Left kidney (tissue), 2 donors: ENCODE results near the gene ARHGEF18. TPM values are rescaled to one million over a fixed set of nuclear protein-coding genes. Genes with fewer than 3 reads are reported as not detected.
A peak's percentile ranks its signal among the peaks of the same experiment; 100 is the strongest.

Source experiments
- DNase-seq: peaks from one replicate; pipeline ENCODE4 v3.0.0-alpha.2; 2013
- polyA plus RNA-seq: library from polyadenylated mRNA; unstranded; fragments of 120-200 nt; gene quantifications from one replicate; pipeline ENCODE4 v1.2.1, GENCODE V29; 2013; ENCODE audit not compliant: insufficient read length

ARHGEF18 gene
- polyA plus RNA-seq, 1 donor = 26.6 TPM

- DNase-seq = no peak
Observed at GRCh38 chr19:7385062-7385461, 36.3 kb downstream of the ARHGEF18 start.

GRCh38 chr19:7386308-7386707 is 37.6 kb downstream of the ARHGEF18 start:
- no peak for DNase-seq

GRCh38 chr19:7386769-7387168 is 38.0 kb downstream of the ARHGEF18 start:
- DNase-seq = no peak

GRCh38 chr19:7391218-7391670 is 42.5 kb downstream of the ARHGEF18 start:
- DNase-seq = no peak

- DNase-seq = no peak
Observed at GRCh38 chr19:7393459-7393858, 44.7 kb downstream of the ARHGEF18 start.

GRCh38 chr19:7393939-7394730 is 45.4 kb downstream of the ARHGEF18 start:
- DNase-seq = no peak

GRCh38 chr19:7394731-7395359 is 46.1 kb downstream of the ARHGEF18 start:
- peak; percentile 86 for DNase-seq

- no peak for DNase-seq
Observed at GRCh38 chr19:7395360-7396066, 46.8 kb downstream of the ARHGEF18 start.

- no peak for DNase-seq
Observed at GRCh38 chr19:7397687-7398086, 49.0 kb downstream of the ARHGEF18 start.

Other genes starting within 250 kb of the ARHGEF18 start
- gene INSR, start 54.5 kb upstream of the ARHGEF18 start, polyA plus RNA-seq = 32.1 TPM
- gene PEX11G, start 140.1 kb downstream of the ARHGEF18 start, polyA plus RNA-seq = 4.3 TPM
- 34.6 TPM for gene ZNF358, start 167.2 kb downstream of the ARHGEF18 start, polyA plus RNA-seq
- 17.0 TPM for gene MCOLN1, start 173.7 kb downstream of the ARHGEF18 start, polyA plus RNA-seq
- gene PNPLA6, start 186.8 kb downstream of the ARHGEF18 start, polyA plus RNA-seq = 35.1 TPM
- 18.9 TPM for gene CAMSAP3, start 246.9 kb downstream of the ARHGEF18 start, polyA plus RNA-seq